ENCODE results near the gene MTOR.

DNA sequence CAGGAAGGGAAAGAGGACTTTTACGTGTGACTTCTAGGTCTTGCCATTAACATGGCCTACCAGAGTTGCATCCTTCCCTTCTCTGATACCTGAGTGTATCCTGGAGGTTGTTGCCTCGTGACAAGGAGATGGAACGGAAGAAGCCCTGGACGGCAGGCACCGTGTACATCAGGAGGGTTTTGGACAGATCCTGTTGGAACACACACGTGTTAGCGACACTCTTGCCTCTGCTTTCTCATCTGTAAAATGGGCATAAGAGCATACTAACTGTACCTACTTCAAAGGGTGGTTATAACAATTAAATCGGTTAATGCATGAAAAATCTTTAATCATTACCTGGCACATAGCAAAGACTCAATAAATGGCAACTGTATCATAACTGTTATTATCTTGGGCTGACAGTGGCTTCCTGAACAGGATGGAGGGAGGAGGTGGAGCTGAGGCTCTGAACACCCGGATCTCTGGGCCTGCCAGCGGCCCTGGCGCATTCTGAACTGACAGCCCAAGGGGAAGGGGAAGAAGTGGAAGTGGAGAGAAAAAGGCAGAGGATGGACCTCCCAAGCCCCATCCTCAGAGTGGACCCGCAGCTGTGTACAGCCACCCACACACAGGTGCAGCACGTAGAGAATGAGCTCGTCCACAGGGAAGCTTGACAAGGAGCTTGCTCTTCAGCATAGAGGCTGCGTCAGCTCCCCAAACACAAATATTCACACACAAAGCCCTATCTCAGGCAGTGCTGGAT is 132.5 kb downstream of the MTOR start:
- TF ChIP-seq EZH2 (IDR thresholded peaks at IDR 0.05; ENCODE audit: insufficient read depth, poor library complexity, severe bottlenecking) (no peak), EZH2phosphoT487 (IDR thresholded peaks at IDR 0.05; ENCODE audit: insufficient read depth, low read depth) (no peak)
